Subcutaneous adipose tissue (tissue), 4 donors: Measurements from ENCODE around the gene CCDC200. TPM values are rescaled to one million over a fixed set of nuclear protein-coding genes. Genes with fewer than 3 reads are reported as not detected.

Experiments
- CTCF ChIP-seq: fragments of 450-650 bp; IDR thresholded peaks from one replicate; pipeline ENCODE4 v1.5.1; 2016; ENCODE audit warnings: low read depth, mild to moderate bottlenecking, control low read depth, antibody characterized with exemption, moderate library complexity
- total RNA-seq, 4 donors: library from RNA; depleted of rRNA; stranded (reverse); fragments of >200 nt; gene quantifications; one replicate each; pipeline ENCODE4 v1.1.0, GENCODE V29; 2016

CCDC200 gene
- total RNA-seq, 4 donors from 2014 or later, result not detected

GRCh38 chr17:43211480-43212402 lies 16.7 kb downstream of the CCDC200 start, which contains the start of gene TMEM106A:
Gene TMEM106A, plus strand, starts transcription at chr17:43211875. Its CDS starts 1,167 bp downstream, at chr17:43213042.
- no peak for TF ChIP-seq CTCF

- TF ChIP-seq CTCF, result no peak
These were observed 17.3 kb downstream of the CCDC200 start for GRCh38 chr17:43211123-43211479.

- no peak for TF ChIP-seq CTCF
These were observed 17.8 kb downstream of the CCDC200 start for GRCh38 chr17:43210576-43210975.

- TF ChIP-seq CTCF, result no peak
These were observed 28.3 kb downstream of the CCDC200 start for GRCh38 chr17:43200127-43200526.

GRCh38 chr17:43199633-43200032 lies 28.8 kb downstream of the CCDC200 start:
- TF ChIP-seq CTCF, result no peak

GRCh38 chr17:43193251-43193650 lies 35.2 kb downstream of the CCDC200 start:
- TF ChIP-seq CTCF, result no peak

- TF ChIP-seq CTCF, result no peak
These were observed 44.5 kb downstream of the CCDC200 start for GRCh38 chr17:43183921-43184320.
